ENCODE results near the gene LDAF1.
"Not testable (repeated sequence)": the region's sequence is repeated elsewhere in the genome, so short reads cannot be mapped to it uniquely, and the experiment has no call there.

LDAF1 gene

GRCh38 chr16:21185659-21186325 is 27.3 kb downstream of the LDAF1 start:
- DNase-seq, result no peak
- in situ Hi-C loops (cut with HindIII; ENCODE audit: low pct_ligation_motif_present, low pct_unique_long_range_greater_than_20kb, low sequenced_read_pairs), result loop anchor here (25.0 kb wide), 1 partner anchor 102 kb away; the partner anchor contains the start of gene CRYM

DNA sequence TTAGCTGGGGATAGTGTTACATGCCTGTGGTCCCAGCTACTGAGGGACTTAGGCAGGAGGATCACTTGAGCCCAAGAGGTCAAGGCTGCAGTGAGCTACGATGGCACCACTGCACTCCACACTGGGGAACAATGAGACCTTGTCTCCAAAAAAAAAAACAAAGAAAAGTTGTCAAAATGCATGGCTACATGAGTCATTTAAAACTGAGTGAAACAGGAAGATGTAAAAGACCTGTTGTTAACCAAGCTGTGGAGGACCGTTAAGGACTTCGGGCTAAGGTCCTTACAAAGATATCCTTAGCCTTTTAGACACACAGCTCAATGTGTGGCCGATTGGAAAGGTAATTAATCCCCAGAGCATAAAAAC is 27.8 kb downstream of the LDAF1 start:
- in situ Hi-C loops (cut with HindIII; ENCODE audit: low pct_ligation_motif_present, low pct_unique_long_range_greater_than_20kb, low sequenced_read_pairs), result loop anchor here (25.0 kb wide), 1 partner anchor 101 kb away; the partner anchor contains the start of gene CRYM

GRCh38 chr16:21189311-21189710 is 30.8 kb downstream of the LDAF1 start:
- in situ Hi-C loops (cut with HindIII; ENCODE audit: low pct_ligation_motif_present, low pct_unique_long_range_greater_than_20kb, low sequenced_read_pairs), result loop anchor here (25.0 kb wide), 1 partner anchor 98 kb away; the partner anchor contains the start of gene CRYM

More for the DNA sequence above, 27.8 kb downstream of the LDAF1 start:
- DNase-seq, result no peak

DNA sequence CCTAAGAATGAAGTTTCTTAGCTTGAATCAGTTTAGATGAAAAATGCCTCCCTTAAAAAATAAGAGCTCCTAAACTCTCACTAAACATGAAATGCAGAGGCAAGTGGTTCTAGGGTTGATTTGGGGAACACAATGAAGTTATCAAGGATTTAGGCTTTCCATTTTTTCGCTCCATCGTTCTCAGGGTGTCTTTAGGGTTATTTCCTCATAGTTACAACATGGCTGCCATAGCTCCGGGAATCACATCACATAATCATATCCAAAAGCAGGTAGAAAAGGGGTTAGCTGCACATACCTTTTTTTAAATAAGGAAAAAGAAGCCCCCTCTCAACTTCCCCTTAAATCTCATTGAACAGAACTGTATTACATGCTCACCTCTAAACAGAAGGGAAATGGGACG is 31.5 kb downstream of the LDAF1 start:
- in situ Hi-C loops (cut with HindIII; ENCODE audit: low pct_ligation_motif_present, low pct_unique_long_range_greater_than_20kb, low sequenced_read_pairs), result loop anchor here (25.0 kb wide), 1 partner anchor 97 kb away; the partner anchor contains the start of gene CRYM
- no peak for DNase-seq

More at GRCh38 chr16:21189311-21189710, 30.8 kb downstream of the LDAF1 start:
- no peak for DNase-seq

- in situ Hi-C loops (cut with HindIII; ENCODE audit: low pct_ligation_motif_present, low pct_unique_long_range_greater_than_20kb, low sequenced_read_pairs), result loop anchor here (25.0 kb wide), 1 partner anchor 97 kb away; the partner anchor contains the start of gene CRYM
- DNase-seq, result no peak
These were observed 32.1 kb downstream of the LDAF1 start for GRCh38 chr16:21190599-21190998.

DNA sequence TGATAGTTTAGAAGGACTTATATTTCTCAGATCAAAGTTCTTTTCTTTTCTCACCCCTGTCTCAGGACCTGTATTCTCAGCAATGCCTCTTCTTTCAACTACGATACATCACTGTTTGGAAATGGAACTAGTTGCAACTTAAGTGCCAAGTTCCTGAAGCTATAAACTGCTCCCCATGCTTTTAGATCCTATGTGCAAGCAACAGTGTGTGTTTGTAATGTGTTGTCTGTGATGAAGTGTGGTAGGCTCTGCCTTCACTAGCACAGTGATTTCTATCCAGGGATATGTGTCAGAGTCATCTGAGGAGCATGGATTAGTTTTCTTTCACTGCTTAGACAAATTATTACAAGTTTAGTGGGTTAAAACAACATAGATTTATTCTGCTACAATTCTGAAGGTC is 34.5 kb downstream of the LDAF1 start:
- no peak for DNase-seq
- in situ Hi-C loops (cut with HindIII; ENCODE audit: low pct_ligation_motif_present, low pct_unique_long_range_greater_than_20kb, low sequenced_read_pairs), result loop anchor here (25.0 kb wide), 1 partner anchor 94 kb away; the partner anchor contains the start of gene CRYM

GRCh38 chr16:21194771-21195301 is 36.4 kb downstream of the LDAF1 start:
- DNase-seq, result no peak
- in situ Hi-C loops (cut with HindIII; ENCODE audit: low pct_ligation_motif_present, low pct_unique_long_range_greater_than_20kb, low sequenced_read_pairs), result loop anchor here (25.0 kb wide), 1 partner anchor 92 kb away; the partner anchor contains the start of gene CRYM

DNA sequence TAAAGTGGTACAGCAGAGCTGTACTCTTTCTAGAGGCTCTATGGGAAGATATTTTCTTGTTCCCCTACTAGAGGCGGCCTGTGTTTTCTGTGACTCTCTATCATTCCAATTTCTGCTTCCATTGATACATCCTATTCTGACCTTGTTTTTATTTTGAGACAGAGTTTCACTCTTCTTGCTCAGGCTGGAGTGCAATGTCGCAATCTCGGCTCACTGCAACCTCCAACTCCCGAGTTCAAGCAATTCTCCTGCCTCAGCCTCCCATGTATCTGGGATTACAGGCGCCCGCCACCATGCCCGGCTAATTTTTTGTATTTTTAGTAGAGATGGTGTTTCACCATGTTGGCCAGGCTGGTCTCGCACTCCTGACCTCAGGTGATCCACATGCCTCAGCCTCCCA is 36.9 kb downstream of the LDAF1 start:
- DNase-seq, result not testable (repeated sequence)
- in situ Hi-C loops (cut with HindIII; ENCODE audit: low pct_ligation_motif_present, low pct_unique_long_range_greater_than_20kb, low sequenced_read_pairs), result loop anchor here (25.0 kb wide), 1 partner anchor 92 kb away; the partner anchor contains the start of gene CRYM

DNA sequence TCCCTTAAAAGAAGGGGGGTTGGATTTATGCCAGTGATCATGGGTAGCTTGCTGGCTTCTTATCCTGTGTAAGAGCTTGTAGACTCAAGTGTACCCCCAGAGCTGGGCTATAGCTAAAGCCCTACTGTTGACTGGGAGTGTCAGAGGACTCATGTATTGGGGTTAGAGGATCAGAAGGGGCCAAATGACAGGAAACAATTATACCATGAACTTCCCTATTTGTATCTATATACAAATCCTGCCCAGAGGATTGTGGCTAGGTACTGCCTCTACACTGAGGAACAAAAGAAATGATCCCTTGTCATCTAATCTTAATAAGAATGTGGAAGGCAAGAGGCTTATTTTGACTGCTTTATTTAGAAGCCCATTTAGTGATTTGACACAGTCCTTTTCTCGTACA is 38.6 kb downstream of the LDAF1 start:
- DNase-seq, result no peak
- in situ Hi-C loops (cut with HindIII; ENCODE audit: low pct_ligation_motif_present, low pct_unique_long_range_greater_than_20kb, low sequenced_read_pairs), result loop anchor here (25.0 kb wide), 1 partner anchor 90 kb away; the partner anchor contains the start of gene CRYM

DNA sequence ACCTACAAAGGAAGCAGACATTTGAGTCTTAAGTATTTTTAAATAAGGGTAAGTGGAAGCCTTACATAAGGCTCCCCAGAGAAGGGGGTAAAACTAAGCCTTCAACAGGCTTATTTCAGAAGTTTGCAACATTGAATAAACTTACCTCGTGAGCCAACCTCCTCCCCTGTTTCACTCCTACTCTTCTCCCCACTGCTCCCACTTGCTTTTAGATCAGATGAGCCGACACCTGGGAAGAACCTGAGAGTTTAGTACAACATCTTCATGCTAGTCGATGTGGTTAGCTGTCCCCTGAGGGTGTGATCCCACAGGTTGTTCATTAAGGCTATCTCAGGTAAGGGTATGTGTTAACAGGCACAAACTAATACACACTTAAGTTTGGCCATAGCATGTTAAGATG is 39.1 kb downstream of the LDAF1 start:
- DNase-seq, result no peak
- in situ Hi-C loops (cut with HindIII; ENCODE audit: low pct_ligation_motif_present, low pct_unique_long_range_greater_than_20kb, low sequenced_read_pairs), result loop anchor here (25.0 kb wide), 1 partner anchor 90 kb away; the partner anchor contains the start of gene CRYM

GRCh38 chr16:21199607-21200218 is 41.2 kb downstream of the LDAF1 start:
- in situ Hi-C loops (cut with HindIII; ENCODE audit: low pct_ligation_motif_present, low pct_unique_long_range_greater_than_20kb, low sequenced_read_pairs), result loop anchor here (25.0 kb wide), 1 partner anchor 88 kb away; the partner anchor contains the start of gene CRYM
- DNase-seq, result no peak

DNA sequence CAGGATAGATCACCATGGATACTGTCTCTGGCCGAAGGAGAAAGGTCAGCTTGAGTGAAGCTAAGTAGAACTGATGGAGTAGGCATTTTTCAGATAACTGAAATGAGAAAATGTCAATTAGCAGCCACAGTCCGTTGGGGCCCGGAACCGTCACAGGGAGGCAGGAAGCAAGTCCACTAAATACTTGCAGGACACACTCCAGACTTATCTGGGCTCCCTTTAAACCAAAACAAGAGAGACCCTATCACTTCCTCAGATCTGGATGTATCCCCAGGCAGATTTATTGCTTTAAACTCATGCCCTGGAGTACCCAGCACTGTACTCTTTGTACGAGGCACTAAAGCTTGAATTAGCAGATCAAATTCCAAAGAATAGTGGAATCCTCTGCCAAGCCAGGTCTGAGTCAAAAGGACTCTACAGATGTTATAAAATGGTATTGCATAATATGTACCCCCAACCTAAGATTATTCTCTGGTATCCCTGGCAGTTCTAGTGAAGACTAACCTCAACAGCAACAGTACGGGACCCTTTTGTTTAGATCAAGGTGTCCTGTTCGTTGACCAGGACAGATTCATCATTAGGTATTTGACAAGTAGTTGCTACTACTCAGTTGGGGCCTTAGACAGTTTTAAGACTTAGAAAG is 44.8 kb downstream of the LDAF1 start:
- DNase-seq, result no peak
- in situ Hi-C loops (cut with HindIII; ENCODE audit: low pct_ligation_motif_present, low pct_unique_long_range_greater_than_20kb, low sequenced_read_pairs), result no loop called here

DNA sequence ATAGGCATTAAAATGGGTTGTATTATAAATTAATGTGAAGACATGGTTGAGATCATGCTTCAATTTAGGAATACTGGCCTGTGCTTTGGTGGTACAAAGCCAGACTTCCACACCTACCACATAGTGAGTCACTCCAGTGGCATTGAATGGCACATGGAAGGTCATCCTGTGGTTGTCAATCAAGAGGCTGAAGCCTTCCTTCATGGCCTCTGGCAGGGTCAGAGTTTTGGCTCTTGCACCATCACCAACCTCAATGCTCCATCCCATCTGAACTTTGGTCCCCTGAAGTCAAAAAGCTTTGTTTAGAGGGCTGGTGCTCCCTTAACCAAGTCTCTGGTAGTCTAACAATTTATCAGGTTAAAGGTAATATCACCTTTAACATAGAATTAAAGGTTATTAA is 46.8 kb downstream of the LDAF1 start:
- in situ Hi-C loops (cut with HindIII; ENCODE audit: low pct_ligation_motif_present, low pct_unique_long_range_greater_than_20kb, low sequenced_read_pairs), result no loop called here
- no peak for DNase-seq

DNA sequence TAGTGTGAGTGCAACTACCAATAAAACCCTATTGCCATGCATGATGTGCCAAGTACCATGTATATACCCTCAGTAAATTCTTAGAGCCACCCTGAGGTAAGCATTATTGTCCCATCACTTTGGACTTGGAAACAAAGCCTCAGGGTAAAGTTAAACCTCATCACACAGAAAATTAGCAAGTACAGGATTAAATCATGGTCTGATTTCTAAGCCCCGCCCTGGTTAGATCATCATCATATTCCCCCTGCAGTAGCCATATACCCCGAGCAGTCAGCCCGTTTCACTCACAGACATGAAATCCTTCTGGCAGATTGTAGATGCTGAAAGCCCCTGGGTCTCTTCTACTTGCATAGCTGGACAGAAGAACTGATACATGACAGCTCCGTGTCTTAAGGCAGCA is 48.1 kb downstream of the LDAF1 start:
- no peak for DNase-seq

DNA sequence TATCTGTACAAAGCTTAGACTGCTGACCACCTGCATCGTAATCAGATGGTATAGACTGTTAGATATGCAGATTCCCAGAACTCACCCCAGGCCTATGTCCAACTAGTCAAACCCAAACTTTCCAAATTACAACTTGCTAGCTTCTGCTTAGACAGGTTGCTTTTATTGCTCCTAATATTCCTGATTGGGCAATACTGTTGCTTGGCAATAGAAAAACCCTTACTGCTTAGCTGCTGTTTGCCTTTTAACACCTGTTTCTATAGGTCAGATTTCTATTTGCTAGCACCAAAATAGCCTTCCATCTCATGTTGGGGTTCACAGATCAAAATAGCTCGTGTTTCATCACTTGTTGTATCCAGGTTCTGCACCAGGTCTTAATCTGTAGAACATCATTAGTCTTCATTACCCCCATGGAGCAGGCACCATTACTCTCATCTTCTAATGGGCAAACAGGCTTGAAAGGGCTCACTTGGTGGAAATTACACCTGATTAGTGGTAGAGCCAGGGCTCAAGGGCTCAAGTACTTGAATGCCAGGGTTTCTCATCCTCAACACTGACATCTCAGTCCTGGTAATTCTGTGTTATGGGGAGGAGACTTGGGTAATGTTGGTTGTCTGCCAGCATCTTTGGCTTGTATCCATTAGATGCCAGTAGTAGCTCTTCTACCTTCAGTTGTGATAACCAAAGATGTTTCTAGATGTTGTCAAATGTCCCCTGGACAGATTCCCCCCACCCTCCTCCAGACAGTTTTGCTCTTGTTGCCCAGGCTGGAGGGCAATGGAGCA is 50.2 kb downstream of the LDAF1 start:
- DNase-seq, result no peak
- in situ Hi-C loops (cut with HindIII; ENCODE audit: low pct_ligation_motif_present, low pct_unique_long_range_greater_than_20kb, low sequenced_read_pairs), result no loop called here

More for the DNA sequence above, 48.1 kb downstream of the LDAF1 start:
- in situ Hi-C loops (cut with HindIII; ENCODE audit: low pct_ligation_motif_present, low pct_unique_long_range_greater_than_20kb, low sequenced_read_pairs), result no loop called here

DNA sequence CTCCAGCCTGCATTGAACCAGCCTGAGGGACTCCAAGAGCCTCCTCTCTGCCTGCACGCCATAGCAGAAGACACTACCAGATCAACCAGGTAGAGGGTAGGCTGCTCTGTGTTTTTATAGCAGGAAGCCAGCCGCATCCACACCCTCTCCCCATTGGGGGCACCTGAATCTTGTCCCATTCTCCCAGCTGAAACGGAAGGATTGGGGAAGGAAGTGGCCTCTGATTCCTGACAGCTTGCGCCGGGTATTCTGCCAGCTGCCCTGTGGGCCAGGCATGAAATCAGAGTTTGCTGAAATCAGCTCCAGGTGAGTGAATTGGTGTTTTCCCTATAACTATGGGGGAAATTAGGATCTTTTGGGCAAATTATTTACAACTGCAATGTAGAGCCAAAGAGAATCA is 53.0 kb downstream of the LDAF1 start, which contains the start of gene ZP2:
Gene ZP2, minus strand, starts transcription at position 89 of the 400 bp plus-strand sequence. Its CDS starts 27 bp downstream, at position 62.
- no peak for DNase-seq
- in situ Hi-C loops (cut with HindIII; ENCODE audit: low pct_ligation_motif_present, low pct_unique_long_range_greater_than_20kb, low sequenced_read_pairs), result no loop called here

DNA sequence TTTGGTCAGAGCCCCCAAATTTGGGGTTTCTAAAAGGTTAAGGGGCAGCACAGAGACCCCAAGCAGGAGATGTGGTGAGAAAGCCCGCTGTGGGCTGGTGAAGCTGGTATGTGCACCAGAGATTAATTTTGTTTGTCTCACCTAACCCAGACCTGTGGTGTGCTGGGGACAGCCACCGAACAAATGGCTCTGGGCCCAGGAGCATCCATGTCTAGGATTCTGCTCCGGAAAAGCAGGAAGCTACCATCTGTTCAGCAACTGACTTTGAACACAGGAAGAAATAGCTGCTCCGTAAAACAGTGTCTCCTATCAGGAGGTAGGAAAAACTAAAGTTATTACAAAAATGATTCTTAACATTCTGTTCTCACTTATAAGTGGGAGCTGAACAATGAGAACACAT is 55.6 kb downstream of the LDAF1 start:
- no peak for DNase-seq
- in situ Hi-C loops (cut with HindIII; ENCODE audit: low pct_ligation_motif_present, low pct_unique_long_range_greater_than_20kb, low sequenced_read_pairs), result no loop called here

- no peak for DNase-seq
- in situ Hi-C loops (cut with HindIII; ENCODE audit: low pct_ligation_motif_present, low pct_unique_long_range_greater_than_20kb, low sequenced_read_pairs), result no loop called here
These were observed 58.6 kb downstream of the LDAF1 start for GRCh38 chr16:21217121-21217520.

Data from ACHN (cell line).